ENCODE measurements around the gene ACOT12. TPM values are rescaled to one million over a fixed set of nuclear protein-coding genes. Genes with fewer than 3 reads are reported as not detected.

The ACOT12 gene
- total RNA-seq, 1 experiment from 2014 or later: not detected

GRCh38 chr5:81422671-81423070, 28.7 kb upstream of the ACOT12 start:
- Mint-ChIP-seq H3K4me3 (no peak overlapping the region), H3K36me3 (no peaks in the 10 kb centered on the region), H3K4me1 (peaks cover 14% of the 10 kb centered on the region), H3K27me3 (ENCODE audit: low read depth) (no peaks in the 10 kb centered on the region), H3K27ac (no peak overlapping the region), H3K9me3 (no peaks in the 10 kb centered on the region)
- TF ChIP-seq SOX15 (CRISPR knock-in tag; IDR thresholded peaks at IDR 0.05): no peak
- no peak for TF ChIP-seq JUN (CRISPR knock-in tag; IDR thresholded peaks at IDR 0.05)
- peak; percentile 91 for TF ChIP-seq GABPB1 (CRISPR knock-in tag; IDR thresholded peaks at IDR 0.05)
- TF ChIP-seq OVOL2 (CRISPR knock-in tag; IDR thresholded peaks at IDR 0.05; ENCODE audit: borderline replicate concordance): no peak
- no peak for TF ChIP-seq ZSCAN18 (CRISPR knock-in tag; IDR thresholded peaks at IDR 0.05)
- ChIA-PET POLR2A (no interaction called here), CTCF (no interaction called here)
- ATAC-seq (no peak), DNase-seq (ENCODE audit: low spot score) (no peak)

GRCh38 chr5:81420039-81420667, 26.2 kb upstream of the ACOT12 start:
- Mint-ChIP-seq H3K4me1 (0 out of 2 replicates have a peak, but pooled peaks cover 3% of the 10 kb centered on the region), H3K27me3 (ENCODE audit: low read depth) (no peaks in the 10 kb centered on the region), H3K36me3 (no peaks in the 10 kb centered on the region), H3K27ac (no peak overlapping the region), H3K4me3 (no peak overlapping the region), H3K9me3 (no peaks in the 10 kb centered on the region)
- ChIA-PET POLR2A (no interaction called here), CTCF (no interaction called here)
- no peak for DNase-seq (ENCODE audit: low spot score)
- TF ChIP-seq OVOL2 (CRISPR knock-in tag; IDR thresholded peaks at IDR 0.05; ENCODE audit: borderline replicate concordance) (no peak), MYBL2 (CRISPR knock-in tag; IDR thresholded peaks at IDR 0.05) (no peak)
- no peak for ATAC-seq

- no peaks in the 10 kb centered on the region for H3K27me3 Mint-ChIP-seq (ENCODE audit: low read depth)
- POLR2A ChIA-PET: interaction anchor here (0.6 kb wide), 1 partner anchor 446 kb away, joined by 4 read pairs; no protein-coding TSS in a partner anchor
- no peak for DNase-seq (ENCODE audit: low spot score)
- H3K4me3 Mint-ChIP-seq: no peak overlapping the region
- no peak overlapping the region for H3K27ac Mint-ChIP-seq
- CTCF ChIA-PET: no interaction called here
- no peaks in the 10 kb centered on the region for H3K9me3 Mint-ChIP-seq
- 0 out of 2 replicates have a peak, but pooled peaks cover 3% of the 10 kb centered on the region for H3K4me1 Mint-ChIP-seq
- no peak for TF ChIP-seq PREB (CRISPR knock-in tag; IDR thresholded peaks at IDR 0.05; ENCODE audit: borderline replicate concordance)
- TF ChIP-seq SOX15 (CRISPR knock-in tag; IDR thresholded peaks at IDR 0.05): no peak
- no peak for TF ChIP-seq NFATC4 (CRISPR knock-in tag; IDR thresholded peaks at IDR 0.05)
- no peak for TF ChIP-seq ZNF532 (CRISPR knock-in tag; IDR thresholded peaks at IDR 0.05; ENCODE audit: borderline replicate concordance)
- TF ChIP-seq OVOL2 (CRISPR knock-in tag; IDR thresholded peaks at IDR 0.05; ENCODE audit: borderline replicate concordance): no peak
- no peak for TF ChIP-seq RORB (CRISPR knock-in tag; IDR thresholded peaks at IDR 0.05)
- TF ChIP-seq CREM (CRISPR knock-in tag; IDR thresholded peaks at IDR 0.05): no peak
- no peak for TF ChIP-seq GRHL2 (CRISPR knock-in tag; IDR thresholded peaks at IDR 0.05; ENCODE audit: insufficient replicate concordance, severe bottlenecking)
- TF ChIP-seq ZNF121 (CRISPR knock-in tag; IDR thresholded peaks at IDR 0.05): no peak
- no peak for TF ChIP-seq ATF6 (CRISPR knock-in tag; IDR thresholded peaks at IDR 0.05)
- no peak for TF ChIP-seq KAT7 (CRISPR knock-in tag; IDR thresholded peaks at IDR 0.05; ENCODE audit: borderline replicate concordance)
- TF ChIP-seq ZBTB43 (CRISPR knock-in tag; IDR thresholded peaks at IDR 0.05): no peak
- TF ChIP-seq PRRX2 (CRISPR knock-in tag; IDR thresholded peaks at IDR 0.05): no peak
- no peak for TF ChIP-seq USF1 (CRISPR knock-in tag; IDR thresholded peaks at IDR 0.05)
- no peak for TF ChIP-seq E2F4 (CRISPR knock-in tag; IDR thresholded peaks at IDR 0.05; ENCODE audit: borderline replicate concordance, low read depth)
- no peak for TF ChIP-seq NFE2L1 (CRISPR knock-in tag; IDR thresholded peaks at IDR 0.05)
- ATAC-seq: no peak
- no peaks in the 10 kb centered on the region for H3K36me3 Mint-ChIP-seq
Observed at GRCh38 chr5:81418606-81419005, 24.7 kb upstream of the ACOT12 start.
